HepG2 (cell line): ENCODE results near the gene CNTN5. TPM values are rescaled to one million over a fixed set of nuclear protein-coding genes. Genes with fewer than 3 reads are reported as not detected.

ENCODE experiments used
- ATAC-seq: fragments of 200-7000 bp; cut with Tn5 transposase; 3 replicates; pipeline ENCODE4 v1.9.1; 2020; ENCODE audit warnings: mild to moderate bottlenecking, moderate library complexity
- BruUV-seq: library from RNA; stranded (reverse); fragments of 400-500 nt; replicated peaks from 2 replicates; lab custom pipeline; 2021; lab: Mats Ljungman, UMichigan
- CTCF ChIA-PET: fragments of 300-600 bp; formaldehyde crosslinking; extraction: SDS; loops from one replicate; lab custom pipeline; 2021; ENCODE audit warnings: low total read pairs, inconsistent platforms, low intra/inter-chr PET ratio; lab: Yijun Ruan, JAX
- POLR2A ChIA-PET: fragments of 350-600 bp; sonication (Branson Sonifier 250); formaldehyde crosslinking; loops from one replicate; lab custom pipeline; 2020; ENCODE audit warnings: antibody characterized with exemption, inconsistent platforms; lab: Yijun Ruan, JAX
- DNase-seq: peaks from one replicate; pipeline ENCODE4 v3.0.0-alpha.2; 2015; ENCODE audit warnings: low spot score
- FAIRE-seq: peaks from 3 replicates; lab custom pipeline; 2011; peaks lifted over from hg19 to GRCh38; lab: Jason Lieb, UNC
- H2AFZ ChIP-seq: one replicate; pipeline ENCODE4 v1.6.1; 2011; ENCODE audit warnings: low read length, inconsistent platforms
- H3K27ac ChIP-seq: fragments of 300-600 bp; 3 replicates; pipeline ENCODE4 v1.8.0; 2011; ENCODE audit warnings: mixed run types, mild to moderate bottlenecking, mixed read lengths, low read length, inconsistent platforms; ENCODE audit not compliant: insufficient read depth; ENCODE audit errors: extremely low read length
- H3K27me3 ChIP-seq, 2 experiments: fragments of 200-600 bp in 1 of 2; 2 replicates in 1 of 2; 3 replicates in 1 of 2; pipeline versions ENCODE4 v1.6.0 to v1.8.0; 2011; ENCODE audit warnings: low read length in 2 of 2, mild to moderate bottlenecking in 2 of 2, moderate library complexity in 2 of 2, inconsistent platforms in 1 of 2; ENCODE audit not compliant: insufficient read depth in 2 of 2, control insufficient read depth in 1 of 2
- H3K36me3 ChIP-seq, 2 experiments: fragments of 200-600 bp in 1 of 2; replicated peaks in 1 of 2; 2 replicates in 1 of 2; 3 replicates in 1 of 2; pipeline versions ENCODE4 v1.5.1 to v1.8.0; 2011; ENCODE audit warnings: low read length in 2 of 2, inconsistent platforms in 1 of 2; ENCODE audit not compliant: insufficient read depth in 2 of 2, control insufficient read depth in 1 of 2
- H3K4me1 ChIP-seq: 2 replicates; pipeline ENCODE4 v1.5.1; 2012; ENCODE audit warnings: low read length, inconsistent platforms; ENCODE audit not compliant: insufficient read depth
- H3K4me2 ChIP-seq: 2 replicates; pipeline ENCODE4 v1.6.0; 2011; ENCODE audit warnings: low read depth, low read length, inconsistent platforms
- H3K4me3 ChIP-seq, 3 experiments: fragments of 200-600 bp in 1 of 3; sonication (generic), shearing (Covaris generic) in 1 of 3; replicated peaks in 1 of 3; 2 replicates each; pipeline ENCODE4 v1.5.1; 2011 to 2016; ENCODE audit warnings: low read length in 3 of 3, inconsistent platforms in 2 of 3, low read depth in 2 of 3, mild to moderate bottlenecking in 2 of 3, control low read depth in 1 of 3, mixed read lengths in 1 of 3; ENCODE audit not compliant: insufficient read depth in 1 of 3
- H3K79me2 ChIP-seq: one replicate; pipeline ENCODE4 v1.6.1; 2011; ENCODE audit warnings: low read length, inconsistent platforms; ENCODE audit not compliant: insufficient read depth
- H3K9ac ChIP-seq: 2 replicates; pipeline ENCODE4 v1.6.0; 2011; ENCODE audit warnings: mild to moderate bottlenecking, low read depth, low read length, inconsistent platforms; ENCODE audit not compliant: insufficient read depth
- H3K9me3 ChIP-seq: 2 replicates; pipeline ENCODE4 v1.5.1; 2012; ENCODE audit warnings: mild to moderate bottlenecking, low read length
- H4K20me1 ChIP-seq: 2 replicates; pipeline ENCODE4 v1.6.0; 2011; ENCODE audit warnings: inconsistent platforms, mild to moderate bottlenecking, low read length, moderate library complexity; ENCODE audit not compliant: insufficient read depth
- ARID5B ChIP-seq: IDR thresholded peaks from 2 replicates; pipeline ENCODE4 v1.4.0; 2020; ENCODE audit warnings: mild to moderate bottlenecking, missing genetic modification reagents
- HNRNPK ChIP-seq: fragments of 200-400 bp; formaldehyde crosslinking; IDR thresholded peaks from 2 replicates; pipeline ENCODE4 v1.6.1; 2018; ENCODE audit warnings: low read length, low read depth, moderate library complexity, mild to moderate bottlenecking; ENCODE audit not compliant: poor library complexity, severe bottlenecking
- KAT8 ChIP-seq: IDR thresholded peaks from 2 replicates; pipeline ENCODE4 v1.6.1; 2016; ENCODE audit warnings: missing genetic modification reagents, missing compliant biosample characterization
- YEATS4 ChIP-seq: sonication (generic); formaldehyde crosslinking; IDR thresholded peaks from 2 replicates; pipeline ENCODE4 v1.4.0; 2020; ENCODE audit warnings: missing genetic modification reagents, borderline replicate concordance
- ZNF431 ChIP-seq: sonication (generic); formaldehyde crosslinking; IDR thresholded peaks from 2 replicates; pipeline ENCODE4 v1.9.0; 2022; ENCODE audit warnings: missing genetic modification reagents, low read depth, mild to moderate bottlenecking, borderline replicate concordance
- WGBS: methylation state at CpG from one replicate; pipeline ENCODE4 v1.1.6; 2017; ENCODE audit warnings: low lambda C conversion rate; 5-methylcytosine and 5-hydroxymethylcytosine counted together
- in situ Hi-C: cut with HindIII; loops from 2 replicates; pipeline ENCODE4 v1.10.0; 2017; ENCODE audit warnings: low pct_unique_long_range_greater_than_20kb; ENCODE audit not compliant: extremely low pct_ligation_motif_present
- intact Hi-C: fragments of 100-400 bp; cut with micrococcal nuclease; formaldehyde crosslinking; loops from one replicate; pipeline ENCODE4 v1.10.0; 2022; ENCODE audit not compliant: unreplicated experiment
- polyA plus RNA-seq, 8 experiments: library from polyadenylated mRNA; depleted of rRNA in 3 of 8; stranded (reverse) in 7 of 8; unstranded in 1 of 8; fragments of >200 nt; fragmentation: Illumina TruSeq in 4 of 8; extraction: Trizol in 4 of 8; gene quantifications; 2 replicates each; pipeline versions ENCODE4 v1.2.1 to v1.2.3, GENCODE V29; 2011 to 2016; ENCODE audit warnings: low read depth in 4 of 8, missing spikeins in 1 of 8, mixed read lengths in 1 of 8; ENCODE audit not compliant: insufficient read depth in 1 of 8
- total RNA-seq, 5 experiments: library from RNA; depleted of rRNA; stranded (reverse); fragments of >200 nt; fragmentation: Illumina TruSeq; extraction: Trizol; gene quantifications; 2 replicates each; pipeline ENCODE4 v1.2.3, GENCODE V29; 2016; ENCODE audit warnings: low read depth in 1 of 5

The CNTN5 gene
- total and polyA plus RNA-seq, 2 of the 13 experiments (the other 11 are each of a cell fraction or from before 2014, with no cell fraction given) = not detected

- H3K4me3 ChIP-seq = no peak overlapping the region
- no peaks in the 10 kb centered on the region for H3K27me3 ChIP-seq
- TF ChIP-seq ARID5B (CRISPR knock-in tag) (no peak), YEATS4 (CRISPR knock-in tag) (no peak), ZNF431 (CRISPR knock-in tag) (no peak), KAT8 (CRISPR knock-in tag) (no peak), HNRNPK (no peak)
- no peaks in the 10 kb centered on the region for H4K20me1 ChIP-seq
- ChIA-PET POLR2A (no interaction called here), CTCF (no interaction called here)
- no peak overlapping the region for H3K27ac ChIP-seq
- DNase-seq (no peak), ATAC-seq (no peak), FAIRE-seq (no peak)
- H2AFZ ChIP-seq = no peak overlapping the region
- no peak overlapping the region for H3K4me2 ChIP-seq
- intact Hi-C loops (no loop called here), in situ Hi-C loops (no loop called here)
- H3K4me1 ChIP-seq = no peaks in the 10 kb centered on the region
- BruUV-seq = no TSS peak
- H3K36me3 ChIP-seq = no peaks in the 10 kb centered on the region
- H3K79me2 ChIP-seq = no peaks in the 10 kb centered on the region
- WGBS = 0% methylated on average over 3 of the region's 3 CpGs
- no peaks in the 10 kb centered on the region for H3K9me3 ChIP-seq
- no peak overlapping the region for H3K9ac ChIP-seq
These were observed 1298.9 kb downstream of the CNTN5 start for GRCh38 chr11:100319691-100320090.
